Loucy (cell line): ENCODE results near the gene LPP.

Experiments used
- H2AFZ ChIP-seq: fragments of 200-600 bp; sonication (generic); 2 replicates; pipeline ENCODE4 v1.6.0; 2016; ENCODE audit warnings: antibody characterized with exemption, mild to moderate bottlenecking, low read length, moderate library complexity
- H3F3A ChIP-seq: fragments of 200-600 bp; 2 replicates; pipeline ENCODE4 v1.6.0; 2016; ENCODE audit warnings: antibody characterized with exemption, low read depth, mild to moderate bottlenecking
- H3K27me3 ChIP-seq: fragments of 200-600 bp; sonication (generic); 2 replicates; pipeline ENCODE4 v1.6.1; 2014; ENCODE audit warnings: low read length, mild to moderate bottlenecking; ENCODE audit not compliant: insufficient read depth, poor library complexity, severe bottlenecking
- H3K36me3 ChIP-seq: fragments of 200-600 bp; sonication (generic); 2 replicates; pipeline ENCODE4 v1.6.1; 2016; ENCODE audit warnings: low read length; ENCODE audit not compliant: insufficient read depth
- H3K4me1 ChIP-seq: fragments of 200-600 bp; sonication (generic); 2 replicates; pipeline ENCODE4 v1.5.1; 2014; ENCODE audit warnings: low read length, mild to moderate bottlenecking; ENCODE audit not compliant: insufficient read depth, poor library complexity, severe bottlenecking
- H3K4me2 ChIP-seq: fragments of 200-600 bp; sonication (generic); 2 replicates; pipeline ENCODE4 v1.6.0; 2014; ENCODE audit warnings: antibody characterized with exemption, low read length, low read depth, mild to moderate bottlenecking; ENCODE audit not compliant: poor library complexity, severe bottlenecking
- H3K4me3 ChIP-seq: fragments of 200-600 bp; sonication (generic); 2 replicates; pipeline ENCODE4 v1.5.1; 2014; ENCODE audit warnings: low read length, mild to moderate bottlenecking, mixed read lengths; ENCODE audit not compliant: poor library complexity, severe bottlenecking
- H3K79me2 ChIP-seq: fragments of 200-600 bp; sonication (generic); 2 replicates; pipeline ENCODE4 v1.6.1; 2014; ENCODE audit warnings: low read length; ENCODE audit not compliant: insufficient read depth
- H3K9ac ChIP-seq: fragments of 200-600 bp; sonication (generic); 2 replicates; pipeline ENCODE4 v1.6.0; 2014; ENCODE audit warnings: mild to moderate bottlenecking, low read depth, low read length, moderate library complexity; ENCODE audit not compliant: poor library complexity, severe bottlenecking
- H3K9me2 ChIP-seq: fragments of 200-600 bp; sonication (generic); replicated peaks from 2 replicates; pipeline ENCODE4 v1.6.1; 2016; ENCODE audit warnings: low read depth, low read length, mixed read lengths
- H3K9me3 ChIP-seq: fragments of 200-600 bp; sonication (generic); 2 replicates; pipeline ENCODE4 v1.6.1; 2014; ENCODE audit warnings: mild to moderate bottlenecking, antibody characterized with exemption, low read length, low read depth; ENCODE audit not compliant: insufficient read depth
- H4K20me1 ChIP-seq: fragments of 200-600 bp; sonication (generic); 2 replicates; pipeline ENCODE4 v1.6.0; 2014; ENCODE audit warnings: antibody characterized with exemption, low read length, mild to moderate bottlenecking; ENCODE audit not compliant: insufficient read depth, poor library complexity, severe bottlenecking
- CTCF ChIP-seq: fragments of 200-600 bp; sonication (generic); conservative IDR thresholded peaks from 2 replicates; pipeline ENCODE4 v1.5.1; 2014; ENCODE audit warnings: mild to moderate bottlenecking, antibody characterized with exemption, low read length
- EZH2phosphoT487 ChIP-seq: fragments of 200-600 bp; IDR thresholded peaks from 2 replicates; pipeline ENCODE4 v1.6.1; 2018; ENCODE audit warnings: antibody characterized with exemption, mild to moderate bottlenecking, moderate library complexity, borderline replicate concordance

LPP gene

GRCh38 chr3:188299708-188300107, 145.8 kb downstream of the LPP start:
- Histone ChIP-seq H3K4me1 (peaks cover 19% of the 10 kb centered on the region), H3K9me2 (no peaks in the 10 kb centered on the region), H3K27me3 (no peaks in the 10 kb centered on the region), H3K4me2 (no peak overlapping the region), H3K9ac (no peak overlapping the region), H3K79me2 (peaks cover 1% of the 10 kb centered on the region; the same call in 1 of the 2 replicates), H3K4me3 (no peak overlapping the region), H4K20me1 (no peaks in the 10 kb centered on the region), H3F3A (no peaks in the 10 kb centered on the region), H2AFZ (no peak overlapping the region), H3K36me3 (no peaks in the 10 kb centered on the region), H3K9me3 (no peaks in the 10 kb centered on the region)
- TF ChIP-seq CTCF (no peak), EZH2phosphoT487 (no peak)

GRCh38 chr3:188301147-188301546, 147.2 kb downstream of the LPP start:
- Histone ChIP-seq H3K9me3 (no peaks in the 10 kb centered on the region), H3K9me2 (no peaks in the 10 kb centered on the region), H3K9ac (no peak overlapping the region), H3F3A (no peaks in the 10 kb centered on the region), H3K36me3 (no peaks in the 10 kb centered on the region), H3K4me2 (no peak overlapping the region), H3K4me3 (no peak overlapping the region), H3K4me1 (peaks cover 18% of the 10 kb centered on the region), H3K27me3 (no peaks in the 10 kb centered on the region), H3K79me2 (no peaks in the 10 kb centered on the region; the same call in 1 of the 2 replicates), H4K20me1 (no peaks in the 10 kb centered on the region), H2AFZ (no peak overlapping the region)
- TF ChIP-seq CTCF (no peak), EZH2phosphoT487 (no peak)

- H3K9me3 ChIP-seq: no peaks in the 10 kb centered on the region
- H3K4me1 ChIP-seq: peaks cover 6% of the 10 kb centered on the region
- no peak overlapping the region for H3K4me3 ChIP-seq
- no peak overlapping the region for H3K9ac ChIP-seq
- no peaks in the 10 kb centered on the region for H3K36me3 ChIP-seq
- no peaks in the 10 kb centered on the region for H4K20me1 ChIP-seq
- TF ChIP-seq EZH2phosphoT487: no peak
- peak; percentile 5; the same call in 1 of the 2 replicates for TF ChIP-seq CTCF
- no peaks in the 10 kb centered on the region for H3K79me2 ChIP-seq
- no peaks in the 10 kb centered on the region for H3K9me2 ChIP-seq
- no peaks in the 10 kb centered on the region for H3K27me3 ChIP-seq
- no peaks in the 10 kb centered on the region for H3F3A ChIP-seq
- H2AFZ ChIP-seq: no peak overlapping the region
- no peak overlapping the region for H3K4me2 ChIP-seq
Observed at GRCh38 chr3:188303286-188303799, 149.4 kb downstream of the LPP start.
